ENCODE results near the gene RHOH. TPM values are rescaled to one million over a fixed set of nuclear protein-coding genes. Genes with fewer than 3 reads are reported as not detected.

Gene RHOH
- total and polyA plus RNA-seq, 9 of the 15 experiments (the other 6 are each of a cell fraction or from before 2014, with no cell fraction given): 14.3 to 37.7 (median 23.2) TPM

GRCh38 chr4:40292313-40292759 lies 95.5 kb downstream of the RHOH start:
- Histone ChIP-seq H3K4me3 (no peak overlapping the region), H3K9ac (ENCODE audit: insufficient read depth in 1 of 2, low read depth in 2 of 2, low read length in 2 of 2) (no peak overlapping the region), H3K4me2 (ENCODE audit: insufficient read depth, low read length) (peak overlapping the region; percentile 65), H3K27ac (ENCODE audit: extremely low read depth, low read depth, low read length) (no peak overlapping the region; the same call in 2 of the 3 replicates), H2AFZ (ENCODE audit: low read depth, low read length) (peak overlapping the region; percentile 80), H4K20me1 (replicated peaks; ENCODE audit: control insufficient read depth, insufficient read depth, low read length) (no peaks in the 10 kb centered on the region), H3K79me2 (ENCODE audit: control insufficient read depth, insufficient read depth, low read length) (no peaks in the 10 kb centered on the region), H3K9me1 (ENCODE audit: control insufficient read depth, insufficient read depth, low read length) (no peaks in the 10 kb centered on the region), H3K9me3 (replicated peaks; ENCODE audit: control insufficient read depth, insufficient read depth, low read depth, low read length) (peaks cover 4% of the 10 kb centered on the region), H3K36me3 (ENCODE audit: control insufficient read depth, insufficient read depth, low read length) (no peaks in the 10 kb centered on the region), H3K4me1 (replicated peaks in 1 of 2; ENCODE audit: control insufficient read depth in 2 of 2, insufficient read depth in 2 of 2, low read length in 2 of 2) (peaks cover 11 to 36% of the 10 kb centered on the region in 2 experiments), H3K27me3 (ENCODE audit: control insufficient read depth in 2 of 2, insufficient read depth in 2 of 2, low read length in 2 of 2) (no peaks in the 10 kb centered on the region)
- peak; percentile 74 for FAIRE-seq
- POLR2A ChIA-PET: interaction anchor here (1.6 kb wide), 1 partner anchor 53 kb away, joined by 4 read pairs; no protein-coding TSS in a partner anchor
- intact Hi-C loops (cut with micrococcal nuclease) (no loop called here), in situ Hi-C loops (cut with MboI) (no loop called here)
- peak; percentile 89 for ATAC-seq
- WGBS (ENCODE audit: insufficient coverage, low coverage, missing lambda C conversion rate): 21% methylated on average over 2 of the region's 2 CpGs
- DNase-seq (ENCODE audit: extremely low read depth in 1 of 4, low spot score in 3 of 4): peak; percentile 36 to 75 (median 44)
- CTCF ChIA-PET (ENCODE audit: low intra/inter-chr PET ratio): no interaction called here
- BruUV-seq (replicated peaks): no TSS peak
- TF ChIP-seq MTA2 (IDR thresholded peaks at IDR 0.05; ENCODE audit: low read depth) (peak; percentile 37; the same call in 1 of the 2 replicates), FOSL1 (tag; conservative IDR thresholded peaks at IDR 0.05) (peak; percentile 68), REST (IDR thresholded peaks at IDR 0.05; ENCODE audit: borderline replicate concordance) (0 out of 2 replicates have a peak, but pooled peaks have one; percentile 44), REST (CRISPR knock-in tag; IDR thresholded peaks at IDR 0.05; ENCODE audit: low read depth) (no peak), SIX5 (IDR thresholded peaks at IDR 0.05; ENCODE audit: borderline replicate concordance in 1 of 2, insufficient read depth in 1 of 2, low read depth in 1 of 2, low read length in 2 of 2) (peak; percentile 72 to 76; a peak in 3 of 4 replicates), ZNF311 (CRISPR knock-in tag; IDR thresholded peaks at IDR 0.05) (peak; percentile 62; the same call in 1 of the 2 replicates), ZNF584 (CRISPR knock-in tag; IDR thresholded peaks at IDR 0.05; ENCODE audit: low read depth) (no peak), NCOA1 (IDR thresholded peaks at IDR 0.05; ENCODE audit: low read depth) (0 out of 2 replicates have a peak, but pooled peaks have one; percentile 49), GATA2 (CRISPR knock-in tag; IDR thresholded peaks at IDR 0.05) (peak; percentile 78), BHLHE40 (IDR thresholded peaks at IDR 0.05; ENCODE audit: low read length) (peak; percentile 46), TSHZ1 (CRISPR knock-in tag; IDR thresholded peaks at IDR 0.05) (no peak), ZBTB8A (IDR thresholded peaks at IDR 0.05; ENCODE audit: partially characterized antibody) (no peak)

All from K562 (cell line).